Loucy (cell line): Measurements from ENCODE around the gene STXBP5.

Source experiments
- H2AFZ ChIP-seq: fragments of 200-600 bp; sonication (generic); 2 replicates; pipeline ENCODE4 v1.6.0; 2016; ENCODE audit warnings: antibody characterized with exemption, mild to moderate bottlenecking, low read length, moderate library complexity
- H3F3A ChIP-seq: fragments of 200-600 bp; 2 replicates; pipeline ENCODE4 v1.6.0; 2016; ENCODE audit warnings: antibody characterized with exemption, low read depth, mild to moderate bottlenecking
- H3K27me3 ChIP-seq: fragments of 200-600 bp; sonication (generic); 2 replicates; pipeline ENCODE4 v1.6.1; 2014; ENCODE audit warnings: low read length, mild to moderate bottlenecking; ENCODE audit not compliant: insufficient read depth, poor library complexity, severe bottlenecking
- H3K36me3 ChIP-seq: fragments of 200-600 bp; sonication (generic); 2 replicates; pipeline ENCODE4 v1.6.1; 2016; ENCODE audit warnings: low read length; ENCODE audit not compliant: insufficient read depth
- H3K4me1 ChIP-seq: fragments of 200-600 bp; sonication (generic); 2 replicates; pipeline ENCODE4 v1.5.1; 2014; ENCODE audit warnings: low read length, mild to moderate bottlenecking; ENCODE audit not compliant: insufficient read depth, poor library complexity, severe bottlenecking
- H3K4me2 ChIP-seq: fragments of 200-600 bp; sonication (generic); 2 replicates; pipeline ENCODE4 v1.6.0; 2014; ENCODE audit warnings: antibody characterized with exemption, low read length, low read depth, mild to moderate bottlenecking; ENCODE audit not compliant: poor library complexity, severe bottlenecking
- H3K4me3 ChIP-seq: fragments of 200-600 bp; sonication (generic); 2 replicates; pipeline ENCODE4 v1.5.1; 2014; ENCODE audit warnings: low read length, mild to moderate bottlenecking, mixed read lengths; ENCODE audit not compliant: poor library complexity, severe bottlenecking
- H3K79me2 ChIP-seq: fragments of 200-600 bp; sonication (generic); 2 replicates; pipeline ENCODE4 v1.6.1; 2014; ENCODE audit warnings: low read length; ENCODE audit not compliant: insufficient read depth
- H3K9ac ChIP-seq: fragments of 200-600 bp; sonication (generic); 2 replicates; pipeline ENCODE4 v1.6.0; 2014; ENCODE audit warnings: mild to moderate bottlenecking, low read depth, low read length, moderate library complexity; ENCODE audit not compliant: poor library complexity, severe bottlenecking
- H3K9me2 ChIP-seq: fragments of 200-600 bp; sonication (generic); replicated peaks from 2 replicates; pipeline ENCODE4 v1.6.1; 2016; ENCODE audit warnings: low read depth, low read length, mixed read lengths
- H3K9me3 ChIP-seq: fragments of 200-600 bp; sonication (generic); 2 replicates; pipeline ENCODE4 v1.6.1; 2014; ENCODE audit warnings: mild to moderate bottlenecking, antibody characterized with exemption, low read length, low read depth; ENCODE audit not compliant: insufficient read depth
- H4K20me1 ChIP-seq: fragments of 200-600 bp; sonication (generic); 2 replicates; pipeline ENCODE4 v1.6.0; 2014; ENCODE audit warnings: antibody characterized with exemption, low read length, mild to moderate bottlenecking; ENCODE audit not compliant: insufficient read depth, poor library complexity, severe bottlenecking
- CTCF ChIP-seq: fragments of 200-600 bp; sonication (generic); conservative IDR thresholded peaks from 2 replicates; pipeline ENCODE4 v1.5.1; 2014; ENCODE audit warnings: mild to moderate bottlenecking, antibody characterized with exemption, low read length
- EZH2phosphoT487 ChIP-seq: fragments of 200-600 bp; IDR thresholded peaks from 2 replicates; pipeline ENCODE4 v1.6.1; 2018; ENCODE audit warnings: antibody characterized with exemption, mild to moderate bottlenecking, moderate library complexity, borderline replicate concordance

Gene STXBP5

GRCh38 chr6:147214248-147215227 is 10.3 kb downstream of the STXBP5 start:
- Histone ChIP-seq H3K27me3 (no peaks in the 10 kb centered on the region), H4K20me1 (peaks cover 2% of the 10 kb centered on the region), H2AFZ (no peak overlapping the region), H3K9me3 (no peaks in the 10 kb centered on the region), H3K9ac (no peak overlapping the region), H3K79me2 (peaks cover 6% of the 10 kb centered on the region; the same call in 1 of the 2 replicates), H3K4me1 (peaks cover 41% of the 10 kb centered on the region), H3K4me2 (peak overlapping the region; percentile 4), H3K36me3 (no peaks in the 10 kb centered on the region), H3F3A (peaks cover 3% of the 10 kb centered on the region; the same call in 1 of the 2 replicates), H3K4me3 (no peak overlapping the region), H3K9me2 (no peaks in the 10 kb centered on the region)
- no peak for TF ChIP-seq EZH2phosphoT487

DNA sequence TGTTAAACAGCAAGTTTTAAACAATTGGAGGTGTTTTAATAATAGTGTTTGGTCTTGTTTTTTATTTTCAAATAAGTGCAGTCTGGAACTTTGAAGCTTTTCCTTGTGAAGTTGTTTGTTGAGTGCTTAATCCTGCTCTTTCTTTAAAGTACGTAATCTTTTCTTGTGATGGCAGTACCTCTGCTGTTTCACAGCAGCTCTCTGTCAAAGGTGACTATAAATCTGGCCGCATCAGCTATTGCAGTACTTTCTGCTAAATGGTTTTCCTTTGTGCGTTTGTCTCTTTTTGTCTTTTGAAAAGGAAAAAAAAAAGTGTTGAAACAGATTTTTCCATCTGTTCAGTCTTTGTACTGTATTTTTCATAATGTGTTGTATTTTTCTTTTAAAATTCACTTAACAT is 12.7 kb downstream of the STXBP5 start:
- peaks cover 8% of the 10 kb centered on the region for H3K79me2 ChIP-seq

DNA sequence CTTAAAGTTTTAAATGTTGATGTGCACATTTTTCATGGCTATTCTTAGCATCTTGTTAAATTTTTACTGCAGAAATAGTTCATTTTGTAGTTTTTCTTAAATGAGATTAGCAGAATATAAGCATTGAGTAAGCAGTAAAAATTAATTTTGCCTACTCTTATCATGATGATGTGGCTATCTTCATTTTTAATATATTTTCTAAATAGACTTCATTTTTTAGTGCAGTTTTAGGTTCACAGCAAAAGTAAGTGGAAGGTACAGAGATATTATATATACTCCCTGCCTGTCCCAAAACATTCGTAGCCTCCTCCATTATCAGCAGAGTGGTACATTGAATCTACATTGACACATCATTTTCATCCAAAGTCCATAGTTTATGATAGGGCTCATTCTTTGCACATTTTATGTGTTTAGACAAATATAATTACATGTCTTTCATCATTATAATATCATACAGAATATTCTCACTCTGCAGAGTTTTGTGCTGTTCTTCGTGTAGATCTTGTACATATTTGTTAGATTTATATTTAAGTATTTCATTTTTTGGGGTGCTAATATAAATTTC is 13.7 kb downstream of the STXBP5 start:
- peaks cover 9% of the 10 kb centered on the region; the same call in 1 of the 2 replicates for H3F3A ChIP-seq
- no peaks in the 10 kb centered on the region for H3K36me3 ChIP-seq

More for the DNA sequence above, 12.7 kb downstream of the STXBP5 start:
- Histone ChIP-seq H3K36me3 (no peaks in the 10 kb centered on the region), H3F3A (peaks cover 3% of the 10 kb centered on the region; the same call in 1 of the 2 replicates), H4K20me1 (no peaks in the 10 kb centered on the region), H3K9ac (no peak overlapping the region), H3K4me3 (no peak overlapping the region), H3K9me3 (no peaks in the 10 kb centered on the region), H3K4me1 (peaks cover 39% of the 10 kb centered on the region), H3K27me3 (no peaks in the 10 kb centered on the region), H2AFZ (no peak overlapping the region), H3K4me2 (no peak overlapping the region), H3K9me2 (no peaks in the 10 kb centered on the region)
- TF ChIP-seq CTCF (no peak), EZH2phosphoT487 (no peak)

More for the DNA sequence above, 13.7 kb downstream of the STXBP5 start:
- no peak overlapping the region for H2AFZ ChIP-seq
- no peak overlapping the region for H3K4me3 ChIP-seq
- H3K27me3 ChIP-seq, result no peaks in the 10 kb centered on the region
- no peak overlapping the region for H3K4me2 ChIP-seq
- H3K9me3 ChIP-seq, result no peaks in the 10 kb centered on the region
- no peaks in the 10 kb centered on the region for H3K9me2 ChIP-seq
- TF ChIP-seq EZH2phosphoT487 (no peak), CTCF (no peak)
- H4K20me1 ChIP-seq, result no peaks in the 10 kb centered on the region
- no peak overlapping the region for H3K9ac ChIP-seq
- peaks cover 40% of the 10 kb centered on the region for H3K4me1 ChIP-seq
- peaks cover 10% of the 10 kb centered on the region for H3K79me2 ChIP-seq
